Esophagus squamous epithelium (tissue), 5 donors: ENCODE data around the gene VOPP1. TPM values are rescaled to one million over a fixed set of nuclear protein-coding genes. Genes with fewer than 3 reads are reported as not detected.

Experiments
- DNase-seq: peaks from one replicate; lab custom pipeline; 2025; lab: John Stamatoyannopoulos, UW
- H3K27ac ChIP-seq, 4 donors: fragments of 200-600 bp; sonication (generic); one replicate each; pipeline ENCODE4 v1.5.1; 2016 to 2019; ENCODE audit warnings: mild to moderate bottlenecking in 1 of 4
- H3K27me3 ChIP-seq, 4 donors: fragments of 200-600 bp; sonication (generic); 1 replicate in 3 of 4; 2 replicates in 1 of 4; pipeline versions ENCODE4 v1.5.1 to v1.6.0; 2017 to 2021; ENCODE audit warnings: antibody characterized with exemption in 1 of 4
- H3K36me3 ChIP-seq, 3 donors: fragments of 200-600 bp; sonication (generic); one replicate each; pipeline ENCODE4 v1.5.1; 2016 to 2019
- H3K4me1 ChIP-seq, 3 donors: fragments of 200-600 bp; sonication (generic); one replicate each; pipeline ENCODE4 v1.5.1; 2017 to 2019
- H3K4me3 ChIP-seq, 4 donors: fragments of 200-600 bp; sonication (generic); 1 replicate in 3 of 4; 2 replicates in 1 of 4; pipeline ENCODE4 v1.5.1; 2016 to 2019; ENCODE audit warnings: mild to moderate bottlenecking in 2 of 4, moderate library complexity in 1 of 4
- H3K9me3 ChIP-seq, 3 donors: fragments of 200-600 bp; sonication (generic); one replicate each; pipeline ENCODE4 v1.5.1; 2016 to 2019
- POLR2A ChIP-seq, 4 donors: fragments of 450-650 bp; IDR thresholded peaks; one replicate each; pipeline ENCODE4 v1.6.1; 2017; ENCODE audit warnings: antibody characterized with exemption in 4 of 4, mild to moderate bottlenecking in 4 of 4, moderate library complexity in 3 of 4
- WGBS, 2 donors: methylation state at CpG; one replicate each; pipeline ENCODE4 v1.1.5; 2018; 5-methylcytosine and 5-hydroxymethylcytosine counted together
- intact Hi-C: fragments of 100-400 bp; cut with DNase I; formaldehyde crosslinking; loops from one replicate; pipeline ENCODE4 v1.15.0; 2022
- total RNA-seq, 4 donors: library from RNA; depleted of rRNA; stranded (reverse); fragments of >200 nt; gene quantifications; one replicate each; pipeline ENCODE4 v1.1.0, GENCODE V29; 2016
- TF ChIP-seq, protein P1 (sequence below), 6 experiments: fragments of 450-650 bp in 4 of 6; fragments of 200-600 bp in 2 of 6; sonication (generic) in 2 of 6; IDR thresholded peaks; one replicate each; pipeline ENCODE4 v1.5.1; 2016 to 2019; ENCODE audit warnings: antibody characterized with exemption in 6 of 6, mild to moderate bottlenecking in 4 of 6, moderate library complexity in 4 of 6
- donor health status: DM: yes; HTN: yes; CAD: no.

The VOPP1 gene
- total RNA-seq, 4 donors from 2014 or later, result 13.9 to 26.5 (median 19.2) TPM

DNA sequence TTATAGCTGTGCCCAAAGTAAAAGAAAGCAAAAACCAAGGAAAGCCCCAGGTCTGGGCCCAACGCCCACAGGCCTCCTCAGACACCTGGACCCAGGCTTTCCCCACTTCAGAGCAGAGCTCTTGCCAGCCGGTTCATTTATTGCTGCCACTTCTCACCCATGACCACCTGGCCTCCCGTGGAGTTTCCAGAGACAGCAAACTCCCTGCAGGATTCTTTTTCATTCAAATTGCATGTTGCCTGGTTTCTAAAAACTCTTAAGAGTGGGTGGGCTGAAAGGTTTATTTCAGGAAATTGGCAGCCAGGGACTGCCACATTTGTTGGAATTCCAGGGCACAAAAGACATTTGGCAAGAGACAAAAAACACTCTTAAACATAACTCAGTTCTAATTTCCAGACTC lies 4.7 kb downstream of the VOPP1 start:
- Histone ChIP-seq H3K36me3 (no peaks in the 10 kb centered on the region), H3K27me3 (no peaks in the 10 kb centered on the region), H3K9me3 (no peaks in the 10 kb centered on the region), H3K4me1 (peaks cover 9 to 57% (median 21%) of the 10 kb centered on the region in 3 donors), H3K4me3 (no peak overlapping the region), H3K27ac (no peak overlapping the region)
- no peak for DNase-seq
- TF ChIP-seq, protein P1, sequence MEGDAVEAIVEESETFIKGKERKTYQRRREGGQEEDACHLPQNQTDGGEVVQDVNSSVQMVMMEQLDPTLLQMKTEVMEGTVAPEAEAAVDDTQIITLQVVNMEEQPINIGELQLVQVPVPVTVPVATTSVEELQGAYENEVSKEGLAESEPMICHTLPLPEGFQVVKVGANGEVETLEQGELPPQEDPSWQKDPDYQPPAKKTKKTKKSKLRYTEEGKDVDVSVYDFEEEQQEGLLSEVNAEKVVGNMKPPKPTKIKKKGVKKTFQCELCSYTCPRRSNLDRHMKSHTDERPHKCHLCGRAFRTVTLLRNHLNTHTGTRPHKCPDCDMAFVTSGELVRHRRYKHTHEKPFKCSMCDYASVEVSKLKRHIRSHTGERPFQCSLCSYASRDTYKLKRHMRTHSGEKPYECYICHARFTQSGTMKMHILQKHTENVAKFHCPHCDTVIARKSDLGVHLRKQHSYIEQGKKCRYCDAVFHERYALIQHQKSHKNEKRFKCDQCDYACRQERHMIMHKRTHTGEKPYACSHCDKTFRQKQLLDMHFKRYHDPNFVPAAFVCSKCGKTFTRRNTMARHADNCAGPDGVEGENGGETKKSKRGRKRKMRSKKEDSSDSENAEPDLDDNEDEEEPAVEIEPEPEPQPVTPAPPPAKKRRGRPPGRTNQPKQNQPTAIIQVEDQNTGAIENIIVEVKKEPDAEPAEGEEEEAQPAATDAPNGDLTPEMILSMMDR (IDR thresholded peaks at IDR 0.05), result no peak
- no peak for TF ChIP-seq POLR2A (IDR thresholded peaks at IDR 0.05)
- 26 to 48% methylated on average over 3 of the region's 3 CpGs for WGBS, 2 donors
- intact Hi-C loops, result no loop called here

DNA sequence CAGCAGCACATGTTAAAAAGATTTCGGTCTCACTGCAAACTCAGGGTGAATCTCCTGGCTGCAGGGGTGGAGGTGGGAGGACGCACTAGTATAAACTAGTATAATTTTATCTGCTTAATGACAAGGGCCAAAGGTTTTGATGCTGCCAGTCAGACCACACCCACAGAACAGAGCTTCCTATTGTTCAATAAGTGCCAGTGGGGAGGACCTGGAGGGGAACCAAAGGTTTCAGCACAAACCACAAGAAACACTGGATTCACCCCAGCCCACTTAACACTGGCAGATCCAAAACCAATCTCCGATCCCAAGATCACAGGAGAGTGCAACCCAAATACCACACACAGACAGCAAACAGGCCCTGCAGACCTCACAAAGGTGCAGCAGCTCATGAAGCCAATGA lies 6.6 kb downstream of the VOPP1 start:
- H3K9me3 ChIP-seq, result no peaks in the 10 kb centered on the region
- no peak for TF ChIP-seq POLR2A (IDR thresholded peaks at IDR 0.05)
- TF ChIP-seq, protein P1 (IDR thresholded peaks at IDR 0.05), result no peak
- intact Hi-C loops, result no loop called here
- H3K4me3 ChIP-seq, result no peak overlapping the region
- WGBS, 2 donors, result 48 to 75% methylated on average over 3 of the region's 3 CpGs
- H3K27ac ChIP-seq, result no peak overlapping the region
- H3K4me1 ChIP-seq, result peaks cover 9 to 51% (median 17%) of the 10 kb centered on the region in 3 donors
- no peaks in the 10 kb centered on the region for H3K27me3 ChIP-seq
- DNase-seq, result no peak
- H3K36me3 ChIP-seq, result no peaks in the 10 kb centered on the region

DNA sequence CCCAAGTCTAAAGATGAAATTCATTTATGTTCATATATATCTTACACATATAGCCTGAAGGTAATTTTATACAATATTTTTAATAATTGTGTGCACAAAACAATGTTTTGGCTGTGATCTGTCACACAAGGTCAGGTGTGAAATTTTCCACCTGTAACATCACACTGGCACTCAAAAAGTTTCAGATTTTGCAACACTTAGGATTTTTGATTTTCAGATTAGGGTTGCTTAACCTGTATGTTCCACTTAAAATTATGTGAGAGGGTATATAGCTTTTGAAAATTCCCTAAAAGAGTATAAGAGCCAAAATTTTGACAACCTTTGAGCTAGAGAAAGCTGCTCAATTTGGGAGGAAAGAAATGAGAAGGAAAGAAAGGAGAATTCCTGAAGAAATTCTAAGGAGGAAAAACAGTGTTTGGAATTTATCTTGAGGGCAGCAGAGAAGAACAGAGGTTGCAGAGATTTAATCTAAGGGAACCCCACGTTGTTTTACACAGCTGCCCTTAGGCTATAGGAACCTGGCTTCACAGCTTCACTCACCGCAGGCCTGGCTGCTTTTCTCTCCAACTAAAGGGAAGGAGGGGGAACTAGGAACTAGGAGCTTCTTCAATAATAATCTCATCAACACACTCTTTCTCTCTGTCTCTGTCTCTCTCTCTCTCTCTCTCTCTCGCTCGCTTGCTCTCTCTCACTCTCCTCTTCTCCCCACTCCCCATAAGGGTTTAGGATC lies 8.5 kb downstream of the VOPP1 start:
- H3K36me3 ChIP-seq, result no peaks in the 10 kb centered on the region
- no peak for DNase-seq
- no peak overlapping the region for H3K4me3 ChIP-seq
- H3K4me1 ChIP-seq, result peaks cover 5 to 33% (median 5%) of the 10 kb centered on the region in 3 donors
- TF ChIP-seq, protein P1 (IDR thresholded peaks at IDR 0.05), result no peak
- TF ChIP-seq POLR2A (IDR thresholded peaks at IDR 0.05), result no peak
- no peak overlapping the region for H3K27ac ChIP-seq
- no peaks in the 10 kb centered on the region for H3K9me3 ChIP-seq
- intact Hi-C loops, result no loop called here
- WGBS, 2 donors, result 22 to 57% methylated on average over 4 of the region's 4 CpGs
- no peaks in the 10 kb centered on the region for H3K27me3 ChIP-seq

DNA sequence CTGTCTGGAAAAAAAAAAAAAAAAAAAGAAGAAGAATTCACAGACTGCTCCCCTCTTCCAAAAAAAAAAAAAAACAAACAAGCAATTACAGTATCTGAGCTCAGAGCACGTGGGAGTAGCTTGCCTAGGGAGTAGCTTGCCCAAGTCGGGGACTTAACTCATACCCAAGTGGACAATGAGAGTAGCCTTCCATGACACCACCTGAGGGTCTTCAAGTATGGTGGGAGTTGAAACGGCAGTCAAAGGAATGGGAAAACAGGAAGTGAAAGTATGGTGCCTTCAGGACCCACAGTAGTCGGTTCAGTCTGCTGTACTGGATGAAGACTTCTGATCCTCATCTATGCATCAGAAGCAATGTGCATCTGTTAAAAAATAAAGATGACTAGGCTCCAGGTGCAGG lies 10.6 kb downstream of the VOPP1 start:
- TF ChIP-seq POLR2A (IDR thresholded peaks at IDR 0.05), result no peak
- TF ChIP-seq, protein P1 (IDR thresholded peaks at IDR 0.05), result no peak
- H3K9me3 ChIP-seq, result no peaks in the 10 kb centered on the region
- DNase-seq, result no peak
- peaks cover 0 to 36% (median 5%) of the 10 kb centered on the region in 3 donors for H3K4me1 ChIP-seq
- intact Hi-C loops, result no loop called here
- no peak overlapping the region for H3K27ac ChIP-seq
- 73 to 91% methylated on average over 4 of the region's 4 CpGs for WGBS, 2 donors
- H3K4me3 ChIP-seq, result no peak overlapping the region
- no peaks in the 10 kb centered on the region for H3K36me3 ChIP-seq
- no peaks in the 10 kb centered on the region for H3K27me3 ChIP-seq
